Neural crest cell (in vitro differentiated cells): ENCODE results near the gene AURKAIP1. TPM values are rescaled to one million over a fixed set of nuclear protein-coding genes. Genes with fewer than 3 reads are reported as not detected.

Experiments used
- DNase-seq: peaks from one replicate; pipeline ENCODE4 v3.0.0; 2021; ENCODE audit warnings: low read depth, mixed read lengths, low spot score
- H3K27ac Mint-ChIP-seq: one replicate; pipeline ENCODE4 v1.8.0; 2021; ENCODE audit warnings: mild to moderate bottlenecking, mixed read lengths; ENCODE audit not compliant: unreplicated experiment
- H3K27me3 Mint-ChIP-seq: 2 replicates; pipeline ENCODE4 v1.8.0; 2021; ENCODE audit warnings: low read depth, mild to moderate bottlenecking, mixed read lengths
- H3K36me3 Mint-ChIP-seq: 2 replicates; pipeline ENCODE4 v1.8.0; 2021; ENCODE audit warnings: low read depth, mild to moderate bottlenecking, mixed read lengths
- H3K4me1 Mint-ChIP-seq: 2 replicates; pipeline ENCODE4 v1.8.0; 2021; ENCODE audit warnings: mixed read lengths
- H3K4me3 Mint-ChIP-seq: one replicate; pipeline ENCODE4 v1.8.0; 2021; ENCODE audit warnings: mild to moderate bottlenecking, mixed read lengths
- H3K9me3 Mint-ChIP-seq: 2 replicates; pipeline ENCODE4 v1.8.0; 2021; ENCODE audit warnings: mixed read lengths
- CTCF ChIP-seq: fragments of 200-600 bp; sonication (generic); conservative IDR thresholded peaks from 2 replicates; pipeline ENCODE4 v1.5.0; 2021; ENCODE audit warnings: antibody characterized with exemption, mild to moderate bottlenecking
- total RNA-seq: library from RNA; stranded (reverse); gene quantifications from 2 replicates; pipeline ENCODE4 v1.2.1, GENCODE V29; 2021

Gene AURKAIP1
- total RNA-seq, 1 donor from 2014 or later = 128 TPM

- no peak for TF ChIP-seq CTCF
- H3K9me3 Mint-ChIP-seq = no peaks in the 10 kb centered on the region
- no peak overlapping the region for H3K4me3 Mint-ChIP-seq
- peaks cover 10% of the 10 kb centered on the region for H3K36me3 Mint-ChIP-seq
- H3K4me1 Mint-ChIP-seq = no peaks in the 10 kb centered on the region
- DNase-seq = no peak
- no peaks in the 10 kb centered on the region for H3K27me3 Mint-ChIP-seq
- H3K27ac Mint-ChIP-seq = no peak overlapping the region
Observed at GRCh38 chr1:1337793-1338147, 37.2 kb downstream of the AURKAIP1 start.

GRCh38 chr1:1336931-1337792, 37.8 kb downstream of the AURKAIP1 start:
- H3K36me3 Mint-ChIP-seq = peaks cover 10% of the 10 kb centered on the region
- H3K27me3 Mint-ChIP-seq = no peaks in the 10 kb centered on the region
- H3K27ac Mint-ChIP-seq = no peak overlapping the region
- no peaks in the 10 kb centered on the region for H3K4me1 Mint-ChIP-seq
- H3K9me3 Mint-ChIP-seq = no peaks in the 10 kb centered on the region
- no peak overlapping the region for H3K4me3 Mint-ChIP-seq
- DNase-seq = no peak
- no peak for TF ChIP-seq CTCF

- H3K36me3 Mint-ChIP-seq = peaks cover 10% of the 10 kb centered on the region
- no peaks in the 10 kb centered on the region for H3K9me3 Mint-ChIP-seq
- no peak overlapping the region for H3K4me3 Mint-ChIP-seq
- H3K27me3 Mint-ChIP-seq = no peaks in the 10 kb centered on the region
- H3K27ac Mint-ChIP-seq = no peak overlapping the region
- no peak for DNase-seq
- no peak for TF ChIP-seq CTCF
- no peaks in the 10 kb centered on the region for H3K4me1 Mint-ChIP-seq
Observed at GRCh38 chr1:1336446-1336845, 38.6 kb downstream of the AURKAIP1 start.

GRCh38 chr1:1335792-1336248, 39.2 kb downstream of the AURKAIP1 start:
- Mint-ChIP-seq H3K27me3 (no peaks in the 10 kb centered on the region), H3K36me3 (peaks cover 4% of the 10 kb centered on the region), H3K27ac (no peak overlapping the region), H3K9me3 (no peaks in the 10 kb centered on the region), H3K4me3 (no peak overlapping the region), H3K4me1 (no peaks in the 10 kb centered on the region)
- TF ChIP-seq CTCF = no peak
- no peak for DNase-seq

GRCh38 chr1:1335283-1335682, 39.7 kb downstream of the AURKAIP1 start:
- Mint-ChIP-seq H3K36me3 (no peaks in the 10 kb centered on the region), H3K9me3 (no peaks in the 10 kb centered on the region), H3K27me3 (no peaks in the 10 kb centered on the region), H3K4me1 (no peaks in the 10 kb centered on the region), H3K27ac (no peak overlapping the region), H3K4me3 (no peak overlapping the region)
- no peak for DNase-seq
- TF ChIP-seq CTCF = no peak
